Panc1 (cell line): Measurements from ENCODE around the gene DEDD. TPM values are rescaled to one million over a fixed set of nuclear protein-coding genes. Genes with fewer than 3 reads are reported as not detected.

Experiments used
- ATAC-seq: fragments of 200-7000 bp; cut with Tn5 transposase; 2 replicates; pipeline ENCODE4 v1.9.1; 2020; ENCODE audit warnings: mild to moderate bottlenecking, moderate library complexity
- BruUV-seq: library from RNA; stranded (reverse); fragments of 400-500 nt; replicated peaks from 2 replicates; lab custom pipeline; 2021; lab: Mats Ljungman, UMichigan
- CTCF ChIA-PET: fragments of 300-600 bp; sonication (Branson Sonifier 250); formaldehyde crosslinking; loops from one replicate; lab custom pipeline; 2022; ENCODE audit warnings: antibody characterized with exemption; lab: Charles Lee
- POLR2A ChIA-PET: fragments of 300-600 bp; sonication (Branson Sonifier 250); formaldehyde crosslinking; loops from one replicate; lab custom pipeline; 2022; ENCODE audit warnings: antibody characterized with exemption; lab: Charles Lee
- DNase-seq: peaks from one replicate; pipeline ENCODE4 v3.0.0-alpha.2; 2010; ENCODE audit warnings: low read depth, low spot score
- H3K27ac ChIP-seq: 2 replicates; pipeline ENCODE4 v1.5.1; 2011; ENCODE audit warnings: mild to moderate bottlenecking, low read length, inconsistent platforms
- H3K27me3 ChIP-seq: fragments of 200-500 bp; sonication (Bioruptor generic); 2 replicates; pipeline ENCODE4 v1.6.0; 2014; ENCODE audit warnings: low read length, inconsistent platforms; ENCODE audit not compliant: control insufficient read depth, insufficient read depth
- H3K36me3 ChIP-seq: fragments of 200-500 bp; sonication (Bioruptor generic); 2 replicates; pipeline ENCODE4 v1.5.1; 2014; ENCODE audit warnings: inconsistent platforms, mild to moderate bottlenecking, low read length, moderate library complexity; ENCODE audit not compliant: control insufficient read depth, insufficient read depth
- H3K4me1 ChIP-seq: 2 replicates; pipeline ENCODE4 v1.5.1; 2011; ENCODE audit warnings: inconsistent platforms, mild to moderate bottlenecking, low read length, moderate library complexity; ENCODE audit not compliant: control insufficient read depth, insufficient read depth
- H3K4me3 ChIP-seq, 2 experiments: 2 replicates each; pipeline ENCODE4 v1.5.1; 2011 to 2012; ENCODE audit warnings: low read depth in 2 of 2, low read length in 2 of 2, mild to moderate bottlenecking in 2 of 2, inconsistent platforms in 1 of 2, moderate library complexity in 1 of 2
- H3K9me3 ChIP-seq: fragments of 200-500 bp; sonication (Bioruptor generic); 2 replicates; pipeline ENCODE4 v1.5.1; 2014; ENCODE audit warnings: low read depth, mild to moderate bottlenecking, inconsistent platforms, low read length, moderate library complexity; ENCODE audit not compliant: control insufficient read depth, insufficient read depth
- POLR2AphosphoS5 ChIP-seq: IDR thresholded peaks from 2 replicates; pipeline ENCODE4 v1.6.1; 2012; ENCODE audit warnings: mild to moderate bottlenecking, low read depth, low read length, moderate library complexity
- SIN3A ChIP-seq: IDR thresholded peaks from 2 replicates; pipeline ENCODE4 v1.6.1; 2012; ENCODE audit warnings: low read depth, mild to moderate bottlenecking, low read length, moderate library complexity, borderline replicate concordance; ENCODE audit not compliant: insufficient read depth
- TCF7L2 ChIP-seq: IDR thresholded peaks from 2 replicates; pipeline ENCODE4 v1.6.1; 2011; ENCODE audit warnings: mild to moderate bottlenecking, low read depth, low read length, inconsistent platforms
- in situ Hi-C: cut with HindIII; loops from 2 replicates; pipeline ENCODE4 v1.10.0; 2016; ENCODE audit warnings: low sequenced_read_pairs, low pct_unique_long_range_greater_than_20kb
- intact Hi-C: fragments of 100-400 bp; cut with micrococcal nuclease; formaldehyde crosslinking; loops from one replicate; pipeline ENCODE4 v1.10.0; 2022; ENCODE audit not compliant: unreplicated experiment
- total RNA-seq: library from RNA; stranded (reverse); gene quantifications from one replicate; pipeline ENCODE4 v1.2.1, GENCODE V29; 2021; ENCODE audit not compliant: unreplicated experiment
- TF ChIP-seq, protein P1 (sequence below): fragments of 450-650 bp; IDR thresholded peaks from 2 replicates; pipeline ENCODE4 v1.5.1; 2017; ENCODE audit warnings: mild to moderate bottlenecking
- TF ChIP-seq, protein P2 (sequence below), 2 experiments: IDR thresholded peaks; 2 replicates each; pipeline ENCODE4 v1.6.1; 2011 to 2012; ENCODE audit warnings: low read depth in 2 of 2, control low read depth in 1 of 2, low read length in 1 of 2, mild to moderate bottlenecking in 1 of 2, moderate library complexity in 1 of 2; ENCODE audit not compliant: insufficient read depth in 1 of 2

The DEDD gene
- total RNA-seq, 1 experiment from 2014 or later = 42.5 TPM

DNA sequence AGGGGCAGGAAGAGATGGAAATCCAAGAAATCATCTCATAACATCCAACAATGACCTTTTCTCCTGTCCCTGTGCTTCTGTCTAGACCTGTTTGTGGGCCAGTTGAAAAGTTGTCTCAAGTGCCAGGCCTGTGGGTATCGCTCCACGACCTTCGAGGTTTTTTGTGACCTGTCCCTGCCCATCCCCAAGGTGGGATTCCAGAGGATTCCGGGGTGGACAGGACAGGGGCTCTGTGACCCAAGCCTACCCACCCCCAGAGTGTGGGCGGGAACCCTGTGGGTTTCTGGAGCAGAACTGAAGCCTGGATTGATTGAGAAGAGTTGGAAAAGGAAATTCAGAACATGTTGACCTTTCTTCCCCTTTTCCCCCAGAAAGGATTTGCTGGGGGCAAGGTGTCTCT lies 31.3 kb upstream of the DEDD start:
- H3K4me1 ChIP-seq = peaks cover 22% of the 10 kb centered on the region
- intact Hi-C loops = no loop called here
- TSS peak; percentile 61 for BruUV-seq
- CTCF ChIA-PET = no interaction called here
- in situ Hi-C loops = no loop called here
- H3K36me3 ChIP-seq = peaks cover 4% of the 10 kb centered on the region; the same call in 1 of the 2 replicates
- TF ChIP-seq, protein P1, sequence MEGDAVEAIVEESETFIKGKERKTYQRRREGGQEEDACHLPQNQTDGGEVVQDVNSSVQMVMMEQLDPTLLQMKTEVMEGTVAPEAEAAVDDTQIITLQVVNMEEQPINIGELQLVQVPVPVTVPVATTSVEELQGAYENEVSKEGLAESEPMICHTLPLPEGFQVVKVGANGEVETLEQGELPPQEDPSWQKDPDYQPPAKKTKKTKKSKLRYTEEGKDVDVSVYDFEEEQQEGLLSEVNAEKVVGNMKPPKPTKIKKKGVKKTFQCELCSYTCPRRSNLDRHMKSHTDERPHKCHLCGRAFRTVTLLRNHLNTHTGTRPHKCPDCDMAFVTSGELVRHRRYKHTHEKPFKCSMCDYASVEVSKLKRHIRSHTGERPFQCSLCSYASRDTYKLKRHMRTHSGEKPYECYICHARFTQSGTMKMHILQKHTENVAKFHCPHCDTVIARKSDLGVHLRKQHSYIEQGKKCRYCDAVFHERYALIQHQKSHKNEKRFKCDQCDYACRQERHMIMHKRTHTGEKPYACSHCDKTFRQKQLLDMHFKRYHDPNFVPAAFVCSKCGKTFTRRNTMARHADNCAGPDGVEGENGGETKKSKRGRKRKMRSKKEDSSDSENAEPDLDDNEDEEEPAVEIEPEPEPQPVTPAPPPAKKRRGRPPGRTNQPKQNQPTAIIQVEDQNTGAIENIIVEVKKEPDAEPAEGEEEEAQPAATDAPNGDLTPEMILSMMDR = no peak
- TF ChIP-seq, protein P2, sequence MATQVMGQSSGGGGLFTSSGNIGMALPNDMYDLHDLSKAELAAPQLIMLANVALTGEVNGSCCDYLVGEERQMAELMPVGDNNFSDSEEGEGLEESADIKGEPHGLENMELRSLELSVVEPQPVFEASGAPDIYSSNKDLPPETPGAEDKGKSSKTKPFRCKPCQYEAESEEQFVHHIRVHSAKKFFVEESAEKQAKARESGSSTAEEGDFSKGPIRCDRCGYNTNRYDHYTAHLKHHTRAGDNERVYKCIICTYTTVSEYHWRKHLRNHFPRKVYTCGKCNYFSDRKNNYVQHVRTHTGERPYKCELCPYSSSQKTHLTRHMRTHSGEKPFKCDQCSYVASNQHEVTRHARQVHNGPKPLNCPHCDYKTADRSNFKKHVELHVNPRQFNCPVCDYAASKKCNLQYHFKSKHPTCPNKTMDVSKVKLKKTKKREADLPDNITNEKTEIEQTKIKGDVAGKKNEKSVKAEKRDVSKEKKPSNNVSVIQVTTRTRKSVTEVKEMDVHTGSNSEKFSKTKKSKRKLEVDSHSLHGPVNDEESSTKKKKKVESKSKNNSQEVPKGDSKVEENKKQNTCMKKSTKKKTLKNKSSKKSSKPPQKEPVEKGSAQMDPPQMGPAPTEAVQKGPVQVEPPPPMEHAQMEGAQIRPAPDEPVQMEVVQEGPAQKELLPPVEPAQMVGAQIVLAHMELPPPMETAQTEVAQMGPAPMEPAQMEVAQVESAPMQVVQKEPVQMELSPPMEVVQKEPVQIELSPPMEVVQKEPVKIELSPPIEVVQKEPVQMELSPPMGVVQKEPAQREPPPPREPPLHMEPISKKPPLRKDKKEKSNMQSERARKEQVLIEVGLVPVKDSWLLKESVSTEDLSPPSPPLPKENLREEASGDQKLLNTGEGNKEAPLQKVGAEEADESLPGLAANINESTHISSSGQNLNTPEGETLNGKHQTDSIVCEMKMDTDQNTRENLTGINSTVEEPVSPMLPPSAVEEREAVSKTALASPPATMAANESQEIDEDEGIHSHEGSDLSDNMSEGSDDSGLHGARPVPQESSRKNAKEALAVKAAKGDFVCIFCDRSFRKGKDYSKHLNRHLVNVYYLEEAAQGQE (IDR thresholded peaks at IDR 0.05; ENCODE audit: insufficient read depth in 1 of 2, low read depth in 2 of 2, low read length in 1 of 2) = no peak
- TF ChIP-seq POLR2AphosphoS5 = no peak
- H3K9me3 ChIP-seq = no peaks in the 10 kb centered on the region
- no peak for ATAC-seq
- H3K27me3 ChIP-seq = no peaks in the 10 kb centered on the region
- no peak for DNase-seq
- H3K4me3 ChIP-seq = no peak overlapping the region
- POLR2A ChIA-PET = interaction anchor here (0.5 kb wide), 1 partner anchor 951 kb away, joined by 5 read pairs; no protein-coding TSS in a partner anchor
- no peak overlapping the region for H3K27ac ChIP-seq

DNA sequence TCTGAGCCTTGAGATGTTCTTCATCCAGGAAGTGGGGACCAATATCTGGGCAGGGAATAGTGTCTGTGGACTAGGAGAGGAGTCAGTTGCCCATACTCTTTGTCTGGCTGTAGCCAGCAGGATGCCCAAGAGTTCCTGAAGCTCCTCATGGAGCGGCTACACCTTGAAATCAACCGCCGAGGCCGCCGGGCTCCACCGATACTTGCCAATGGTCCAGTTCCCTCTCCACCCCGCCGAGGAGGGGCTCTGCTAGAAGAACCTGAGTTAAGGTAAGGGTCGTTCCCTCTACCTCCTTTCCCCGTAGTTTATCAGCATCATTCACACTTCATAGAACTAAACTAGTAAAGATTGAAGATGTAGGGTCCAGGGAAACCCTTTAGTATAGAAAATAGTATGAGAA lies 30.3 kb upstream of the DEDD start:
- ATAC-seq (no peak), DNase-seq (no peak)
- TF ChIP-seq TCF7L2 (no peak), SIN3A (no peak)
- BruUV-seq = no TSS peak
- H3K4me3 ChIP-seq = no peak overlapping the region
- no peaks in the 10 kb centered on the region for H3K27me3 ChIP-seq
- CTCF ChIA-PET = no interaction called here
- POLR2A ChIA-PET = no interaction called here
- in situ Hi-C loops = no loop called here
- peaks cover 5% of the 10 kb centered on the region; the same call in 1 of the 2 replicates for H3K36me3 ChIP-seq
- H3K9me3 ChIP-seq = no peaks in the 10 kb centered on the region
- peaks cover 30% of the 10 kb centered on the region for H3K4me1 ChIP-seq
- no peak overlapping the region for H3K27ac ChIP-seq
- intact Hi-C loops = no loop called here

DNA sequence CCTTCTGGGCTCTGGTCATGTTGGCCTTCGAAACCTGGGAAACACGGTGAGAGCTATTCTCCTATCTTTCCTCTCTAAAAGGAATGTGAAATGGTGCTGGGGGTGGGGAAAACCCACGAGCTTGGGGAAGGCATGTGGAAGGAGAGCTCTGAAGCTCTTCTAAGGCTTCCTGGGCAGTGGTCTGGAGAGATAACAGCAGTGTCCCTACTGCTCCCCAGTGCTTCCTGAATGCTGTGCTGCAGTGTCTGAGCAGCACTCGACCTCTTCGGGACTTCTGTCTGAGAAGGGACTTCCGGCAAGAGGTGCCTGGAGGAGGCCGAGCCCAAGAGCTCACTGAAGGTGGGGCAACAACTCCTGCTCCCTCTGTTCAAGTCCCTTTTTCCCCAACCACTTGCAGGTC lies 29.6 kb upstream of the DEDD start:
- Histone ChIP-seq H3K27ac (no peak overlapping the region), H3K4me3 (no peak overlapping the region), H3K9me3 (no peaks in the 10 kb centered on the region), H3K36me3 (peaks cover 11% of the 10 kb centered on the region), H3K4me1 (peaks cover 27% of the 10 kb centered on the region), H3K27me3 (no peaks in the 10 kb centered on the region)
- CTCF ChIA-PET = no interaction called here
- POLR2A ChIA-PET = no interaction called here
- no TSS peak for BruUV-seq
- ATAC-seq (no peak), DNase-seq (no peak)
- intact Hi-C loops (no loop called here), in situ Hi-C loops (no loop called here)
- TF ChIP-seq, protein P1 = no peak
- TF ChIP-seq, protein P2 (IDR thresholded peaks at IDR 0.05; ENCODE audit: insufficient read depth in 1 of 2, low read depth in 2 of 2, low read length in 1 of 2) = no peak
- TF ChIP-seq TCF7L2 (no peak), SIN3A (no peak), POLR2AphosphoS5 (no peak)
